Liver (tissue), 3 donors: Measurements from ENCODE around the gene THSD4.

Source experiments
- ATF3 ChIP-seq: IDR thresholded peaks from 2 replicates; pipeline ENCODE4 v1.6.1; 2016; ENCODE audit warnings: antibody characterized with exemption
- CTCF ChIP-seq: fragments of 150-350 bp; IDR thresholded peaks from 2 replicates; pipeline ENCODE4 v1.5.1; 2017; ENCODE audit warnings: improper control_type of control experiment, low read depth, low read length; ENCODE audit not compliant: missing input control
- TAF1 ChIP-seq: conservative IDR thresholded peaks from 2 replicates; pipeline ENCODE4 v1.6.1; 2016; ENCODE audit warnings: antibody characterized with exemption, mild to moderate bottlenecking
- donor health status: healthy.
- donor health status: healthy.

- no peak for TF ChIP-seq ATF3
- no peak for TF ChIP-seq CTCF
- no peak for TF ChIP-seq TAF1
Measured at GRCh38 chr15:71456811-71457210, 341.5 kb downstream of the THSD4 start.
